ENCODE data around the gene ASPG. TPM values are rescaled to one million over a fixed set of nuclear protein-coding genes. Genes with fewer than 3 reads are reported as not detected.

The ASPG gene
- total RNA-seq, 1 experiment from 2014 or later, result not detected

DNA sequence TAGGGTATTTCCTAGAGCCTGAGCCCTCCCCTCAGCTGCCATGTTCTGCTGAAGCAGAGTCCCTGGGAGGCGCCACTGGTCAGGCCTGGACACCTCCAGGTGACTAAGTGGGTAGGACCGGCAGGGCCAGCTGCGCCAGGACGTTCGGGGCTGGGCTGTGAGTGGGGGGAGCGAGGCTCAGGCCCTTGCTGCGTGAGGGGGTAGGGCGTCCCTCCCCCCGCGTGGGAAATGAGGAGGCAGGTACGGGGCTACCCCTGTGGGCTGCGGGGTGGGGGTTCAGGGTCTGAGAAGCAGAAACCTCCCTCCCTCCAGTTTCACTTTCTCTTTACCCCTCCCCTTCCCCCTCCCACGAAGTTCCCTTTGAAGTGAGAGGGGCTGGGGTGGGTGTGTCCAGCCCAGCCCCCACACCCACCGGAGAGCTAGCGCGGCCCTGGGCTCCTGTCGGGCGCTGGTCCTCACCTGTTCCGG is 30.8 kb downstream of the ASPG start:
- DNase-seq (ENCODE audit: low read depth), result no peak

DNA sequence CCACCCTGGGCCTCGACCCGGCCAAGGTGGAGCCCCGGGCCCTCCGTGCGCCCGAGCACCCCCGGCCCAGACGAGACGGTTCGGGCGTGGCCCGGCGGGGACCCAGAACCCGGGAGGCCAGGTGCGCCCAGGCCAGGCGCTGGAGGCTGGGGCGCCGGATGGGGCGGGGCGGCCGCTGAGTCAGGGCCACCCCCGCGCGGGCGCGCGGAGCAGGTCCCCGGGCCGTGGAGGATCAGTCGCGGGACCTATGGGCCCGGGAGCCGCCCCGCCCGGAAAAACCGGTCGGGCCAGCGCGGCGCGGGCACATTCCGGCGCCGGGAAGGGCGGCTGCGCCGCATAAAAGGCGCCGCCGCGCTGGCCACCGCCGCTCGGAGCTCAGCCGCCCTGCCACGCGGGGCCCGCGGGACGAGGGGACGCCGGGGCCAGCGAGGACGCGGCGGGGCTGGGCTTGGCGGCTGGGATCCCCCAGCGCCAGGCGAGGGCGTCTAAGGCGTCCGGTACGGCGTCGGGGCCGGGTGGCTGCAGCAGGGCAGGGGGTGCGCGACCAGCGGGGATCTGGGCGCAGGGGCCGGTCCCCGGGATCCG is 31.3 kb downstream of the ASPG start:
- DNase-seq (ENCODE audit: low read depth), result no peak

DNA sequence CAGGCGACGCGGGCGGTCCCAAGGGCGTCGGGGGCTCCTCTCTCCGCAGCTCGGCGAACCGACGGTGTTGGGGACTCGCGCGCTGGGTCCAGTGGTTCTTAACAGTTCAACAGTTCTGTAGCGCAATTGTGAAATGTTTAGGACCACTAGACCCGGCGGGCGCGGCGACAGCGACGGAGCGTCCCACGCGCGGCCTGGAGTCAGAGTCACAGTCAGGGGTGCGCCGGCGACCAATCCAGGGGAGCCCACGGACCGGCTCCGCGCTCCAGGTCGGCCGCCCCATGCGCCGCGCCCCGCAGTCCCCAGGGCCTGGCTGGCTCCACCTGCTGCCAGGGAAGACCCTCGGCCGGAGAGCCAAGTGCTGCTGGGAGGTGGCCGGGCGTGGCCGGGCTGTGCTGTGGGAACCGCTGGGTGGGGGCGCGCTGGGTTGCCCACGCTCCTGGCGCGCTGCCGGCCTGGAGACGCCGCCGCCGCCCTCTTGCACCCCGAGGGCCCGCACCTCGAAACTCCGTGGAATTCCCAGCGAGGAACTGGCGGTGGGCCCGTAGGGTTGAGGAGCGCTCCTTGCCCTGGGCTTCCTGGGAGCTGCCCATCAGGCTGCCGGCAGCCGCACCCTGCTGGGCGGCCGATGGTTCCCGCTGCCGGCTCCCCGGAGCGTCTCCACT is 32.0 kb downstream of the ASPG start:
- no peak for DNase-seq (ENCODE audit: low read depth)

DNA sequence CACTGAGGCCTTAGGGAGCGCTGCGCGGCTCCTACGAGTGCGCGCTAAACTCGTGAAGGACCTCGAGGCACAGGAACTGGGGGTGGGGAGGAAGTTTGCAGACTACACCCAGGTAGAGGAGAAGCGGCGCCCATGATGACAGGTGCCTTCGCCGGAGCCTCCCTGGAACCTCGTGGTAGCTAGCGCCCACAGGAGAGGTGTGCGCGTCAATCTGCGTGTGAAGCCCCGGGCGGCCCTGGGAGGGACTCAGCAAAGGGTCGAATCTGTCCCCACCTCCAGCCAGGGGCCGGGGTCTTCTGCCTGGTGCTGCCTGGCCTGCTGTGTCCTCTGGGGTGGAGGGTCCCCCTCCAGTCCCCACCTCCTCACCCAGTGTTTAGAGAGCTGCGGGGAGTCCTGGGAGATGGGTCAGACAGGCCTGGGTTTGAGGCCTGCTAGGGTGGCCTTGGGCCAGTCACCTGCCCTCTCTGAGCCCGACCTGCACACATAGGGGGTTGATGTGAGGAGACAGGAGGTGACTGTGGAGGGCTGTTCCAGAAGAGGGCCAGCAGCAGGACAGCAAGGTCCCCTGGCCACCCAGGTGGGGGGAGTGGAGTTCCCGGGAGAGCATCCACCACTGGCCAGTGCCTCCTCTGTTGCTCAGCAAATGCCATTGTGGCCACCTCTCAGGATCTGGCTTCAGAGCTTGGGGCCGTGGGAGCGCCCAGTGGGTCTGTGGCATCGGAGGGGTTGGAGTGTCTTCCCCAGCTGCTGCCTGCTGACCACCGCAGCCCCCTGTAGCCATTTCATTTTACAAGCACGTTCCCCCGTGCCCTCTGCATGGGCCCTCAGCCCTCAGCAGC is 32.7 kb downstream of the ASPG start:
- no peak for DNase-seq (ENCODE audit: low read depth)

DNA sequence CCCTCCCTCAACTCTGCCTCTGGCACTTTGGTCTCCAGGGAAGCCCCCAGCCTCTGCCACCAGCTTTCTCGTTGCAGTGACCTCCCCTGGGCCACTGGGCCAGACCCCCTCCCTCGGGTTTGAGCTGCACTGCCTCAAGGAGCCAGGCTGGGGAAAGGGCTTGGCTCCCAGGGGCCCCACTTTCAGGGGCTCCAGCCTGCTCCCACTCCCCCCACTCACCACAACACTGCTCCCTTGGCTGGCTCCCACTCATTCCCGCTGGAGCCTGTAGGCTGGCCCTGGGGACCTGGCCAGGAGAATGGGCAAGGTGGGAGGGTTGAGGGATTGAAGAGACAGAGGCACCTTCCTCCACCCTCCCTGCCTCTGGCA is 33.6 kb downstream of the ASPG start:
- DNase-seq (ENCODE audit: low read depth), result no peak

GRCh38 chr14:104119488-104120251 is 34.2 kb downstream of the ASPG start:
- DNase-seq (ENCODE audit: low read depth), result no peak

DNA sequence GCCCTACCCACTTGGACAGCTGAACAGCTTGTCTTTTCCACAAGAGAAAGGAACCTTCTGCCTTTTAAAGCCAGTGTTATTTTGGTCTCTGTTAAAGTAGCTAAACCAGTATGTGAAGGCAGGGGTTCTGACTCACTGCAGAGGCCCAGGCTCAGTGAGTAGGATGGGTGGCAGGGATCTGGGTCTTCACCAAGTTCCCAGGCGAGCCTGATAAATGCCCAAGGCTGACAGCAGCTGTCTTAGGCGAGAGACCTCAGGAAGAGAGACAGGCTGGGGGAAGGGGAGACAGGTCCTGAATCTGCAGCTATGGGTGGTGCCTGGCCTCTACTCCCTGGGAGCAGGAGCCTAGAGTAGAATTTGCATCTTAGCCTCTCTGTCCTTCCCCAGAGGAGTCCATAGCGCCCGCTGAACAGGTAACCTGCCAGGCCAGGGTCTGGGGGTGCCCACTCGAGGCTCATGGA is 34.8 kb downstream of the ASPG start:
- DNase-seq (ENCODE audit: low read depth), result no peak

GRCh38 chr14:104121142-104121541 is 35.6 kb downstream of the ASPG start:
- DNase-seq (ENCODE audit: low read depth), result no peak

- no peak for DNase-seq (ENCODE audit: low read depth)
Observed at GRCh38 chr14:104123879-104124278, 38.4 kb downstream of the ASPG start.

DNA sequence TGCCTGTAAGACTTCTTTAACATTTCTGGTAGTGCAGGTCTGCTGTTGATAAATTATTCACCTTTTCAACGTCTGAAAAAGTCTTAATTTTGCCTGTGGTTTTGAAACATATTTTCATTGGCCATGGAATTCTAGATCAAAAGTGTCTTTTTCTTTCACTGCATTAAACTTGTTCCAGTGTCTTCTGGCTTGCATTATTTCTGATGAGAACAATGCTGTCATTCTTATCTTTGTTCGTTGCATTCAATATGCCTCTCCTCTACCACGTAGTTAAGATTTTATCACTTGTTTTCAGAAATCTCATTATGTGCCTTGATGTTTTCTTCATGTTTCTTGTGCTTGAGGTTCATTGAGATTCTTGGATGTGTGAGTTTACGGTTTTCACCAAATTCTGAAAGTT is 39.5 kb downstream of the ASPG start:
- DNase-seq (ENCODE audit: low read depth), result no peak

- DNase-seq (ENCODE audit: low read depth), result no peak
Observed at GRCh38 chr14:104126753-104127152, 41.3 kb downstream of the ASPG start.

DNA sequence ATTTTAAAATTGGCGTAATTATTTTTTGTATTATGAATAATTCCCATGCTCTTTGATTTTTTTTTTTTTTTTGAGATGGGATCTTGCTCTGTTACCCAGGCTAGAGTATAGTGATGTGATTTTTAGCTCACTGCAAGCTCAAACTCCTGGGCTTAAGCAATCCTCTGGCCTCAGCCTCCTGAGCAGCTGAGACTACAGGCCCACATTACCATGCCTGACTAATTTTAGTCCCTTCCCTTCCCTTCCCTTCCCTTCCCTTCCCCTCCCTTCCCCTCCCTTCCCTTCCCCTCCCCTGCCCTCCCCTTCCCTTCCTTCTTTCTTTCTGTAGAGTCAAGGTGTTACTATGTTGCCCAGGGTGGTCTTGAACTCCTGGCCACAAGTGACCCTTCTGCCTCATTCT is 43.5 kb downstream of the ASPG start:
- no peak for DNase-seq (ENCODE audit: low read depth)

- DNase-seq (ENCODE audit: low read depth), result no peak
Observed at GRCh38 chr14:104129556-104129955, 44.1 kb downstream of the ASPG start.

DNA sequence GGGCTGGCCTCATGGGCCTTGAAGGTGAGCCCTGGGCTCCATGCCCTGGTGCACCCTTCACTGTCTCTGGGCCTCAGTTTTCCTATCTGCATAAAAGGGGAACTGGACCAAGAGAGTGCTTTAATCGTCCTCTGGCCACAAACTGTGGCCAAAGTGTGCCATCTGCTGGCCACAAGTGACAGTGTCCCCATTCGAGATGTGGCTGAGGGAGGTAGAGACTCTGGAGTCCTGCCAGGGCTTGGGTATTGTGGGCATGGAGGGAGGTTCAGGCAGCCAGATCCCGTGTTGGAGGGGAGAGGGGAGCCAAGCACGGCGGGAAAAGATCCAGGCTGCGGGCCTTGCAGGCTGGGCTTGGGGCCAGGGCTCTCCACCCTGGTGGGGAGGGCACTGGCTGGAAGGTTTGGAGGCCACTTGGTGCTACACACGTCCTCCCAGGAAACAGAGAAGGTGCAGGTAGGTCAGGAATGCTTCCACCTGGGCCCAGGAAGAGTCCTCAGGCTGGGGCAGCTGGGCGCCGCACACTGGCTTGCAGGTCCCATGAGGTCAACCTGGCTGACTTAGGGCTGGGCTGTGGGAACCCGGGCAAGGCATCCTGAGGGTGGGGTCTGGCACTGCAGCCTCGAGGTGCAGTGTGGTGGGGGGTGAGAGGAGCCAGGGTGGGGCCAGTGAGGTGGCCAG is 45.6 kb downstream of the ASPG start:
- peak; percentile 15 for DNase-seq (ENCODE audit: low read depth)

GRCh38 chr14:104131968-104132732 is 46.6 kb downstream of the ASPG start:
- DNase-seq (ENCODE audit: low read depth), result no peak

DNA sequence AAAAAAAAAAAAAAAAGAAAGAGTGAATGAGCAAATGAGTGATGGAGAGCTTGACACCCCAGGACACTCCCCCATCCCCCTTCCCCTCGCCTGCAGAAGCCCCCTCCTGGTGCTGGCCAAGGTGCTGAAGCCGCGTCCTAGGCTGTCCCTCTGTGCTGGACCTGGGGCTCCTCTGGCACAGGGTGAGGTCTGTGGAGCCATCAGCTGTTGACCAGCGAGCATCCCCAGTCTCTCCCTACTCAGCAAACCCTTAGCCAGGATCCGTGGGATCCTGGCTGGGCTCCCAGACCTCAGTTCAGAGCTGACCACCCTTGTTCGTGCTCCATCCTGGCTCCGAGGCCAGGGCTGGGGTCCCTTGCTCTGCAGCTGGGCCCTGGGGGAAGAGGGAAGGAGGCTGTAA is 47.5 kb downstream of the ASPG start:
- DNase-seq (ENCODE audit: low read depth), result no peak

DNA sequence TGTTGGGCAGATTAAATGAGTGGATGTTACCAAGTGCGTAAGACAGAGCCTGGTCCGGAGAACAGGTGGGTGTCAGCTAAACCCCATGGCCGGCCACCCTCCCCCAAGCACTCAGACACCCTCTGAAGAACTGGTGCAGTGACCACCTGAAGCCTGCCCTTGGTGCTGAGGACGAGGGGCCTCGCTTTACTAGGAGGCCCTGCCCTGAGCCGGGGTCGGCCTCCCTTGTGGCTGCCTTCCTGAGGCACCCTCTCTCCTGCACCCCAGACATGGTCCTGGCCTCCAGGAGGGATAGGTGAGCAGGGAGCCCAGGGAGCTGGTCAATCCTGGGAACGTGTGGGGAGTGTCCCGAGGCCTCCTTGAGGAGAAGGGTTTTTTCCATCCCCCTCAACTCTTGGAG is 48.0 kb downstream of the ASPG start:
- no peak for DNase-seq (ENCODE audit: low read depth)

- DNase-seq (ENCODE audit: low read depth), result no peak
Observed at GRCh38 chr14:104134061-104134965, 48.8 kb downstream of the ASPG start.

DNA sequence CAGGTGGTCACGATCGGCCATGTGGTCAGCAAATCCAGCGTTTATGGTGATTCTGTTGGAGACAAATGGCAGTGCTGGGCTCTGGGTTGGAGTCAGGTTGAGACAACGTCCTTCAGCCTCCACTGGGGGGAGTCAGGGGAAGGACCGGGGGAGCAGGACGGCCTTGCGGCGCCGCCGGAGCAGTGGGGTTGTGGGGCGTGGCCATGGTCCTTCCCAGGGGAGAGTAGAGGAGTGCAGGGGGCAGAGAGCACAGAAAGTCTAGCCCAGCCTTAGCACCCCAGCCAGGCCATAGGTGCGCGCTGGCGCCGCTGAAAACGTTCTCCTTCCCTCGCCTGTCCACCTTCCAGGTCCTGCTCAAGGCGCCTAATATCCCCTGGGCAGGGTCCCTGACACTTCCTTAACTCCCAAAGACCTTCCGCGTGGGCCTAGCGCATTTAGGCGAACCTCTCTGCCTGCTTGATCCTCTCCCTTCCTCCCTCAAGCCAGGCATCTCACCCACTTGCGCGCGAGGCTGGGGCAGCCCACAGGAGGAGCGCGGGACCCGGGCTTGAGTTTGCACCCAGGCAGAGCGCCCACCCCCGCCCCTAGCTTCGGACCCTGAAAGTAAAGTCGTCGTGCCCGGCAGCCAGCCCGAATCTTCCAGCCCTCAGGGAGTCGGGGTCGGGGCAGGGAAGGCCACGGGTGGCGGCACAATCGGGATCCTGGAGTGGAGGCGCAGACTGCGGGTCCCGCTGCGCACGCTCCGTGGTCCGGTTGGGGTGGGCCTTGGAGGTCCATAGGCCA is 49.8 kb downstream of the ASPG start:
- no peak for DNase-seq (ENCODE audit: low read depth)
